Measurements from ENCODE around the gene PLA2G4D.

PLA2G4D gene

GRCh38 chr15:42069025-42069424 lies 25.3 kb downstream of the PLA2G4D start:
- no peak for DNase-seq
- H3K27me3 ChIP-seq (ENCODE audit: insufficient read depth, low read depth, severe bottlenecking) = no peaks in the 10 kb centered on the region
- peak; percentile 35; the same call in 1 of the 2 replicates for TF ChIP-seq CTCF (IDR thresholded peaks at IDR 0.05; ENCODE audit: low read depth, low read length)
- H3K9me3 ChIP-seq (ENCODE audit: severe bottlenecking) = no peaks in the 10 kb centered on the region
- H3K27ac ChIP-seq = no peak overlapping the region
- H3K36me3 ChIP-seq = no peaks in the 10 kb centered on the region
- H3K4me3 ChIP-seq (ENCODE audit: low read depth, low read length) = no peak overlapping the region

- no peak for TF ChIP-seq CTCF (IDR thresholded peaks at IDR 0.05; ENCODE audit: low read depth, low read length)
- Histone ChIP-seq H3K4me3 (ENCODE audit: low read depth, low read length) (no peak overlapping the region), H3K9me3 (ENCODE audit: severe bottlenecking) (no peaks in the 10 kb centered on the region), H3K27ac (no peak overlapping the region), H3K27me3 (ENCODE audit: insufficient read depth, low read depth, severe bottlenecking) (no peaks in the 10 kb centered on the region), H3K36me3 (no peaks in the 10 kb centered on the region)
- DNase-seq = no peak
These were observed 25.8 kb downstream of the PLA2G4D start for GRCh38 chr15:42068601-42069000.

GRCh38 chr15:42066764-42067415 lies 27.5 kb downstream of the PLA2G4D start:
- H3K9me3 ChIP-seq (ENCODE audit: severe bottlenecking) = no peaks in the 10 kb centered on the region
- no peak for DNase-seq
- no peak overlapping the region for H3K4me3 ChIP-seq (ENCODE audit: low read depth, low read length)
- no peak overlapping the region for H3K27ac ChIP-seq
- no peaks in the 10 kb centered on the region for H3K36me3 ChIP-seq
- no peaks in the 10 kb centered on the region for H3K27me3 ChIP-seq (ENCODE audit: insufficient read depth, low read depth, severe bottlenecking)
- TF ChIP-seq CTCF (IDR thresholded peaks at IDR 0.05; ENCODE audit: low read depth, low read length) = no peak

GRCh38 chr15:42065468-42065867 lies 28.9 kb downstream of the PLA2G4D start:
- H3K36me3 ChIP-seq = no peaks in the 10 kb centered on the region
- TF ChIP-seq CTCF (IDR thresholded peaks at IDR 0.05; ENCODE audit: low read depth, low read length) = no peak
- H3K27me3 ChIP-seq (ENCODE audit: insufficient read depth, low read depth, severe bottlenecking) = no peaks in the 10 kb centered on the region
- H3K9me3 ChIP-seq (ENCODE audit: severe bottlenecking) = no peaks in the 10 kb centered on the region
- no peak for DNase-seq
- H3K27ac ChIP-seq = no peak overlapping the region
- no peak overlapping the region for H3K4me3 ChIP-seq (ENCODE audit: low read depth, low read length)

- no peaks in the 10 kb centered on the region for H3K27me3 ChIP-seq (ENCODE audit: insufficient read depth, low read depth, severe bottlenecking)
- H3K4me3 ChIP-seq (ENCODE audit: low read depth, low read length) = no peak overlapping the region
- H3K27ac ChIP-seq = no peak overlapping the region
- H3K9me3 ChIP-seq (ENCODE audit: severe bottlenecking) = no peaks in the 10 kb centered on the region
- H3K36me3 ChIP-seq = no peaks in the 10 kb centered on the region
- no peak for DNase-seq
- TF ChIP-seq CTCF (IDR thresholded peaks at IDR 0.05; ENCODE audit: low read depth, low read length) = no peak
These were observed 29.3 kb downstream of the PLA2G4D start for GRCh38 chr15:42065033-42065432.

- peak; percentile 43 for DNase-seq
- H3K4me3 ChIP-seq (ENCODE audit: low read depth, low read length) = no peak overlapping the region
- no peaks in the 10 kb centered on the region for H3K9me3 ChIP-seq (ENCODE audit: severe bottlenecking)
- H3K36me3 ChIP-seq = no peaks in the 10 kb centered on the region
- H3K27ac ChIP-seq = no peak overlapping the region
- H3K27me3 ChIP-seq (ENCODE audit: insufficient read depth, low read depth, severe bottlenecking) = no peaks in the 10 kb centered on the region
- no peak for TF ChIP-seq CTCF (IDR thresholded peaks at IDR 0.05; ENCODE audit: low read depth, low read length)
These were observed 30.1 kb downstream of the PLA2G4D start for GRCh38 chr15:42064271-42064670.

Data from WERI-Rb-1 (cell line).